Spleen (tissue), 11 donors: Measurements from ENCODE around the gene IFI27L2. TPM values are rescaled to one million over a fixed set of nuclear protein-coding genes. Genes with fewer than 3 reads are reported as not detected.

ENCODE experiments used
- DNase-seq: peaks from one replicate; pipeline ENCODE4 v3.0.0-alpha.2; 2020
- H3K27ac ChIP-seq, 8 donors: fragments of 200-600 bp; sonication (generic) in 7 of 8; 1 replicate in 4 of 8; 2 replicates in 4 of 8; pipeline versions ENCODE4 v1.5.0 to v1.8.0; 2016 to 2021; ENCODE audit warnings: inconsistent platforms in 4 of 8, mild to moderate bottlenecking in 4 of 8, moderate library complexity in 1 of 8
- H3K27me3 ChIP-seq, 7 donors: fragments of 200-600 bp; sonication (generic) in 6 of 7; replicated peaks in 1 of 7; 1 replicate in 4 of 7; 2 replicates in 3 of 7; pipeline versions ENCODE4 v1.5.0 to v1.8.0; 2016 to 2021; ENCODE audit warnings: inconsistent platforms in 3 of 7, mild to moderate bottlenecking in 1 of 7
- H3K36me3 ChIP-seq, 6 donors: fragments of 200-600 bp; sonication (generic) in 5 of 6; 1 replicate in 4 of 6; 2 replicates in 2 of 6; pipeline versions ENCODE4 v1.5.0 to v1.8.0; 2016 to 2021; ENCODE audit warnings: inconsistent platforms in 2 of 6
- H3K4me1 ChIP-seq, 6 donors: fragments of 200-600 bp; sonication (generic) in 5 of 6; 1 replicate in 3 of 6; 2 replicates in 3 of 6; pipeline versions ENCODE4 v1.5.0 to v1.8.0; 2016 to 2021; ENCODE audit warnings: inconsistent platforms in 3 of 6
- H3K4me3 ChIP-seq, 8 donors: fragments of 200-600 bp; sonication (generic) in 7 of 8; 1 replicate in 4 of 8; 2 replicates in 4 of 8; pipeline versions ENCODE4 v1.5.0 to v1.8.0; 2016 to 2021; ENCODE audit warnings: inconsistent platforms in 4 of 8, mild to moderate bottlenecking in 4 of 8, moderate library complexity in 2 of 8
- H3K9me3 ChIP-seq, 8 donors: fragments of 200-600 bp; sonication (generic) in 7 of 8; 1 replicate in 4 of 8; 2 replicates in 4 of 8; pipeline versions ENCODE4 v1.5.0 to v1.8.0; 2016 to 2021; ENCODE audit warnings: inconsistent platforms in 4 of 8
- POLR2A ChIP-seq, 3 donors: fragments of 450-650 bp; IDR thresholded peaks; one replicate each; pipeline ENCODE4 v1.5.1; 2017; ENCODE audit warnings: antibody characterized with exemption in 3 of 3, mild to moderate bottlenecking in 1 of 3
- POLR2AphosphoS5 ChIP-seq, 3 donors: sonication (generic); formaldehyde crosslinking; IDR thresholded peaks; one replicate each; pipeline ENCODE4 v1.5.1; 2017; ENCODE audit warnings: antibody characterized with exemption in 3 of 3
- WGBS, 5 donors: extraction: QIAGEN DNeasy Blood & Tissue Kit in 3 of 5; methylation state at CpG; one replicate each; pipeline versions ENCODE4 v1.1.5 to v1.1.7; 2013 to 2018; 5-methylcytosine and 5-hydroxymethylcytosine counted together
- intact Hi-C: fragments of 100-400 bp; cut with DNase I; formaldehyde crosslinking; loops from one replicate; pipeline ENCODE4 v1.15.0; 2023; ENCODE audit warnings: low total_unique reads
- polyA plus RNA-seq, 3 donors: library from polyadenylated mRNA; stranded (reverse); fragments of 200-250 nt; gene quantifications; one replicate each; pipeline ENCODE4 v1.2.1, GENCODE V29; 2013
- total RNA-seq, 7 donors: library from RNA; depleted of rRNA in 3 of 7; stranded (reverse); fragments of >200 nt in 3 of 7; fragmentation: NEBNext Ultra II Directional in 4 of 7; extraction: Animal tissue kit (Norgen Biotek cat#: 25700) in 4 of 7; gene quantifications; one replicate each; pipeline versions ENCODE4 v1.1.0 to v1.2.1, GENCODE V29; 2016 to 2021
- TF ChIP-seq, protein P1 (sequence below), 11 experiments: fragments of 200-600 bp in 7 of 11; fragments of 450-650 bp in 4 of 11; sonication (generic) in 4 of 11; IDR thresholded peaks in 8 of 11; conservative IDR thresholded peaks in 3 of 11; 1 replicate in 7 of 11; 2 replicates in 4 of 11; pipeline versions ENCODE4 v1.4.0 to v1.8.0; 2016 to 2021; ENCODE audit warnings: antibody characterized with exemption in 11 of 11, inconsistent platforms in 4 of 11, mild to moderate bottlenecking in 1 of 11
- donor health status: healthy with polysubstance abuse.
- donor health status: DM: no; HTN: no; CAD: no; lungs with moderate emphysema.
- donor health status: DM: no; HTN: no; CAD: no.
- donor health status: Bipolar disorder and iron deficiency.
- donor health status: healthy.
- donor health status: DM: no; HTN: no; CAD: no.
- donor health status: DM: yes; HTN: yes; CAD: no.

IFI27L2 gene
- total and polyA plus RNA-seq, 10 donors, result 40.6 to 137 (median 75.5) TPM

- Histone ChIP-seq H3K9me3 (peaks cover 0 to 29% (median 23%) of the 10 kb centered on the region in 8 donors), H3K4me3 (no peak overlapping the region), H3K27me3 (peaks cover 0 to 16% (median 0%) of the 10 kb centered on the region in 7 donors), H3K4me1 (peaks cover 0 to 44% (median 21%) of the 10 kb centered on the region in 6 donors), H3K36me3 (peaks cover 0 to 15% (median 0%) of the 10 kb centered on the region in 6 donors), H3K27ac (peak overlapping the region in 3 of 8 donors; percentile 61 to 92 (median 92))
- peak in 2 of 3 donors; percentile 61 to 70 for TF ChIP-seq POLR2AphosphoS5 (IDR thresholded peaks at IDR 0.05)
- TF ChIP-seq POLR2A (IDR thresholded peaks at IDR 0.05), result no peak
- no peak for DNase-seq
- intact Hi-C loops, result no loop called here
- 76 to 90% (median 87%) methylated on average over 9 to 10 of the region's 10 CpGs for WGBS, 5 donors
These were observed 12.7 kb downstream of the IFI27L2 start for GRCh38 chr14:94116701-94117100.

DNA sequence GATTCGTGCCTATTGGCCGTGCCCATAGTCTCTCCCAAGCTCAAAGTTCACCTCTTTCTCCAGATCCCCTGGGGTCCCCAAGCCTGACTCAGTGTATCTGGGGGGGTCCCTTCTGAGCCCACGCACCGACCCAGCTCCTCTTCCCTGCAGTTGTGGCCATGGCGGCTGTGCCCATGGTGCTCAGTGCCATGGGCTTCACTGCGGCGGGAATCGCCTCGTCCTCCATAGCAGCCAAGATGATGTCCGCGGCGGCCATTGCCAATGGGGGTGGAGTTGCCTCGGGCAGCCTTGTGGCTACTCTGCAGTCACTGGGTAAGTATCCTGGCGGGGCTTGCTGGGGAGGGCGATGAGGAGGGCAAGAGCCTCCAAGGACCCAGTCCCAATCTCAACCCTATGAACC, 13.8 kb downstream of the IFI27L2 start:
- H3K27me3 ChIP-seq, result peaks cover 0 to 16% (median 0%) of the 10 kb centered on the region in 7 donors
- no peak overlapping the region for H3K4me3 ChIP-seq
- intact Hi-C loops, result no loop called here
- 83 to 92% (median 90%) methylated on average over 15 of the region's 15 CpGs for WGBS, 5 donors
- peaks cover 0 to 18% (median 17%) of the 10 kb centered on the region in 8 donors for H3K9me3 ChIP-seq
- TF ChIP-seq POLR2A (IDR thresholded peaks at IDR 0.05) (no peak), POLR2AphosphoS5 (IDR thresholded peaks at IDR 0.05) (peak in 1 of 3 donors; percentile 36)
- TF ChIP-seq, protein P1, sequence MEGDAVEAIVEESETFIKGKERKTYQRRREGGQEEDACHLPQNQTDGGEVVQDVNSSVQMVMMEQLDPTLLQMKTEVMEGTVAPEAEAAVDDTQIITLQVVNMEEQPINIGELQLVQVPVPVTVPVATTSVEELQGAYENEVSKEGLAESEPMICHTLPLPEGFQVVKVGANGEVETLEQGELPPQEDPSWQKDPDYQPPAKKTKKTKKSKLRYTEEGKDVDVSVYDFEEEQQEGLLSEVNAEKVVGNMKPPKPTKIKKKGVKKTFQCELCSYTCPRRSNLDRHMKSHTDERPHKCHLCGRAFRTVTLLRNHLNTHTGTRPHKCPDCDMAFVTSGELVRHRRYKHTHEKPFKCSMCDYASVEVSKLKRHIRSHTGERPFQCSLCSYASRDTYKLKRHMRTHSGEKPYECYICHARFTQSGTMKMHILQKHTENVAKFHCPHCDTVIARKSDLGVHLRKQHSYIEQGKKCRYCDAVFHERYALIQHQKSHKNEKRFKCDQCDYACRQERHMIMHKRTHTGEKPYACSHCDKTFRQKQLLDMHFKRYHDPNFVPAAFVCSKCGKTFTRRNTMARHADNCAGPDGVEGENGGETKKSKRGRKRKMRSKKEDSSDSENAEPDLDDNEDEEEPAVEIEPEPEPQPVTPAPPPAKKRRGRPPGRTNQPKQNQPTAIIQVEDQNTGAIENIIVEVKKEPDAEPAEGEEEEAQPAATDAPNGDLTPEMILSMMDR (IDR thresholded peaks at IDR 0.05 in 8 of 11, conservative IDR thresholded peaks at IDR 0.05 in 3 of 11), result no peak
- peaks cover 0 to 44% (median 21%) of the 10 kb centered on the region in 6 donors for H3K4me1 ChIP-seq
- H3K27ac ChIP-seq, result peak overlapping the region; percentile 57 to 96 (median 89)
- no peak for DNase-seq
- H3K36me3 ChIP-seq, result peaks cover 0 to 15% (median 0%) of the 10 kb centered on the region in 6 donors

GRCh38 chr14:94115058-94115591, 14.3 kb downstream of the IFI27L2 start:
- peak overlapping the region; percentile 57 to 96 (median 89) for H3K27ac ChIP-seq
- intact Hi-C loops, result no loop called here
- peak in 2 of 3 donors; percentile 72 to 85 for TF ChIP-seq POLR2AphosphoS5 (IDR thresholded peaks at IDR 0.05)
- TF ChIP-seq, protein P1 (IDR thresholded peaks at IDR 0.05 in 8 of 11, conservative IDR thresholded peaks at IDR 0.05 in 3 of 11), result no peak

DNA sequence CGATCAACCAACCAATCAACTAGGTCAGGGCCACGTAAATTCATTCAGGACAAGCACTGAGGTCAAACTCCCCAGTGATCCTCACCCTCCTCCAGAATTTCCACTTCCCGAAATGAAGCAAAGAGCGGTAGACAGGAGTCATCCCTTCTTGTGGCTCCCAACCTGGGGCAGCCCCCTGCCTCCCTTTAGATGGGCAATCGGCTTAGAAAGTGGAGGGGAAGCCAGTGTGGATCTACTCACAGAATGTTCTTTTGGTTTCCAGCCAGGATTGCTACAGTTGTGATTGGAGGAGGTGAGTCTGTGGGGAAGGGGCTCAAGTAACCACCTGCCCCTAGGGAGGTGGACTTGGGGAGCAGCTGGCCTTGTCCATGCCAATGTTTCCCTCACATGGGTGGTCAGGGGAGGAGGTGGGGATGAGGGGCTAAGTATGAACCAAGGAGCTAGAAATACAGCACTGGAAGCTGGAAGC, 14.8 kb downstream of the IFI27L2 start:
- TF ChIP-seq POLR2A (IDR thresholded peaks at IDR 0.05), result no peak
- no peak for TF ChIP-seq POLR2AphosphoS5 (IDR thresholded peaks at IDR 0.05)
- TF ChIP-seq, protein P1 (IDR thresholded peaks at IDR 0.05 in 8 of 11, conservative IDR thresholded peaks at IDR 0.05 in 3 of 11), result no peak
- no peak for DNase-seq
- intact Hi-C loops, result no loop called here
- Histone ChIP-seq H3K27ac (peak overlapping the region; percentile 55 to 96 (median 89)), H3K9me3 (peaks cover 0 to 8% (median 7%) of the 10 kb centered on the region in 8 donors), H3K36me3 (peaks cover 0 to 15% (median 0%) of the 10 kb centered on the region in 6 donors), H3K27me3 (peaks cover 0 to 16% (median 0%) of the 10 kb centered on the region in 7 donors), H3K4me3 (peak overlapping the region in 2 of 8 donors; percentile 58 to 69), H3K4me1 (peaks cover 0 to 48% (median 27%) of the 10 kb centered on the region in 6 donors)
- WGBS, 5 donors, result 49 to 75% (median 70%) methylated on average over 5 of the region's 5 CpGs

More at GRCh38 chr14:94115058-94115591, 14.3 kb downstream of the IFI27L2 start:
- peaks cover 0 to 13% (median 12%) of the 10 kb centered on the region in 8 donors for H3K9me3 ChIP-seq
- peak overlapping the region in 2 of 8 donors; percentile 58 to 69 for H3K4me3 ChIP-seq
- peaks cover 0 to 16% (median 0%) of the 10 kb centered on the region in 7 donors for H3K27me3 ChIP-seq
- WGBS, 5 donors, result 17 to 43% (median 22%) methylated on average over 4 of the region's 4 CpGs
- DNase-seq, result no peak
- peaks cover 0 to 44% (median 22%) of the 10 kb centered on the region in 6 donors for H3K4me1 ChIP-seq
- peaks cover 0 to 15% (median 0%) of the 10 kb centered on the region in 6 donors for H3K36me3 ChIP-seq
